ENCODE data around the gene FHOD1. TPM values are rescaled to one million over a fixed set of nuclear protein-coding genes. Genes with fewer than 3 reads are reported as not detected.
A peak's percentile ranks its signal among the peaks of the same experiment; 100 is the strongest.

The FHOD1 gene
- total and polyA plus RNA-seq, 10 of the 15 experiments (the other 5 are each of a cell fraction or from before 2014, with no cell fraction given): 8.9 to 65.7 (median 18.1) TPM

GRCh38 chr16:67183627-67184452 lies 63.4 kb downstream of the FHOD1 start, which contains the start of gene MATCAP1 (continued):
- TF ChIP-seq SIX5 (IDR thresholded peaks at IDR 0.05; ENCODE audit: low read depth, low read length, severe bottlenecking) (no peak), BRCA1 (IDR thresholded peaks at IDR 0.05; ENCODE audit: low read depth, low read length) (no peak; the same call in 1 of the 2 replicates), BMI1 (IDR thresholded peaks at IDR 0.05; ENCODE audit: borderline replicate concordance) (no peak), NFYB (IDR thresholded peaks at IDR 0.05; ENCODE audit: insufficient read depth, low read depth, low read length) (peak; percentile 95), ZNF207 (IDR thresholded peaks at IDR 0.05; ENCODE audit: borderline replicate concordance) (0 out of 2 replicates have a peak, but pooled peaks have one; percentile 62), MEF2A (IDR thresholded peaks at IDR 0.05; ENCODE audit: insufficient read depth, low read depth, low read length) (no peak), KAT2A (conservative IDR thresholded peaks at IDR 0.05; ENCODE audit: control insufficient read depth, low read depth, low read length) (no peak), FOS (IDR thresholded peaks at IDR 0.05; ENCODE audit: borderline replicate concordance, extremely low read depth, insufficient read length) (peak; percentile 73), NFYA (IDR thresholded peaks at IDR 0.05; ENCODE audit: borderline replicate concordance, low read depth, low read length) (peak; percentile 29; the same call in 1 of the 2 replicates), FOXM1 (IDR thresholded peaks at IDR 0.05; ENCODE audit: low read depth, low read length) (no peak)

GRCh38 chr16:67183284-67183626 lies 64.0 kb downstream of the FHOD1 start:
- Histone ChIP-seq H3K4me1 (ENCODE audit: control insufficient read depth, insufficient read depth, low read length) (peaks cover 6% of the 10 kb centered on the region), H3K9me3 (replicated peaks; ENCODE audit: control insufficient read depth, insufficient read depth, low read length) (no peaks in the 10 kb centered on the region), H3K27me3 (replicated peaks in 1 of 2; ENCODE audit: control insufficient read depth in 2 of 2, insufficient read depth in 2 of 2, low read length in 1 of 2) (peaks cover 0 to 3% of the 10 kb centered on the region in 2 experiments; a peak in 2 of 4 replicates), H2AFZ (ENCODE audit: control insufficient read depth, low read depth, low read length) (peak overlapping the region; percentile 83), H3K79me2 (ENCODE audit: control insufficient read depth, insufficient read depth, low read length) (peaks cover 5% of the 10 kb centered on the region), H3K27ac (ENCODE audit: control insufficient read depth, insufficient read depth) (peak overlapping the region; percentile 84), H3K36me3 (ENCODE audit: control insufficient read depth in 2 of 2, insufficient read depth in 2 of 2, low read length in 1 of 2) (no peaks in the 10 kb centered on the region), H3K9ac (ENCODE audit: control insufficient read depth, insufficient read depth, low read length) (peak overlapping the region; percentile 59), H3K4me2 (ENCODE audit: control insufficient read depth, insufficient read depth) (peak overlapping the region; percentile 84), H4K20me1 (ENCODE audit: control insufficient read depth, insufficient read depth) (no peaks in the 10 kb centered on the region; the same call in 1 of the 2 replicates), H3K4me3 (peak overlapping the region; percentile 76)
- no peak for ATAC-seq
- intact Hi-C loops (cut with micrococcal nuclease; ENCODE audit: unreplicated experiment): no loop called here
- ChIA-PET RAD21 (ENCODE audit: unreplicated experiment) (interaction anchor here (0.6 to 2.0 kb wide), 5 partner anchors 22 to 176 kb away, joined by 3 to 6 read pairs (median 3); no protein-coding TSS in a partner anchor), CTCF (interaction anchor here (1.0 to 3.2 kb wide), 7 partner anchors 13 to 224 kb away, joined by 3 to 28 read pairs (median 3); partner anchors contain the start of genes FBXL8, NOL3 and TRADD), POLR2A (interaction anchor here (0.5 to 1.6 kb wide), 4 partner anchors 20 to 90 kb away, joined by 3 to 5 read pairs (median 4); partner anchors contain the start of gene FHOD1), SMC1A (ENCODE audit: uncharacterized antibody, unreplicated experiment) (interaction anchor here (0.8 to 1.2 kb wide), 4 partner anchors 10 to 165 kb away, joined by 3 to 4 read pairs (median 4); partner anchors contain the start of gene B3GNT9)
- no peak for FAIRE-seq
- no peak for DNase-seq (ENCODE audit: low read depth, low spot score)
- WGBS (ENCODE audit: insufficient coverage, insufficient replicate concordance, low lambda C conversion rate, missing lambda C conversion rate): 0% methylated on average over 11 of the region's 11 CpGs
- BruUV-seq (replicated peaks): no TSS peak
- in situ Hi-C loops (cut with MboI): no loop called here
- TF ChIP-seq, protein P1, sequence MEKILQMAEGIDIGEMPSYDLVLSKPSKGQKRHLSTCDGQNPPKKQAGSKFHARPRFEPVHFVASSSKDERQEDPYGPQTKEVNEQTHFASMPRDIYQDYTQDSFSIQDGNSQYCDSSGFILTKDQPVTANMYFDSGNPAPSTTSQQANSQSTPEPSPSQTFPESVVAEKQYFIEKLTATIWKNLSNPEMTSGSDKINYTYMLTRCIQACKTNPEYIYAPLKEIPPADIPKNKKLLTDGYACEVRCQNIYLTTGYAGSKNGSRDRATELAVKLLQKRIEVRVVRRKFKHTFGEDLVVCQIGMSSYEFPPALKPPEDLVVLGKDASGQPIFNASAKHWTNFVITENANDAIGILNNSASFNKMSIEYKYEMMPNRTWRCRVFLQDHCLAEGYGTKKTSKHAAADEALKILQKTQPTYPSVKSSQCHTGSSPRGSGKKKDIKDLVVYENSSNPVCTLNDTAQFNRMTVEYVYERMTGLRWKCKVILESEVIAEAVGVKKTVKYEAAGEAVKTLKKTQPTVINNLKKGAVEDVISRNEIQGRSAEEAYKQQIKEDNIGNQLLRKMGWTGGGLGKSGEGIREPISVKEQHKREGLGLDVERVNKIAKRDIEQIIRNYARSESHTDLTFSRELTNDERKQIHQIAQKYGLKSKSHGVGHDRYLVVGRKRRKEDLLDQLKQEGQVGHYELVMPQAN (conservative IDR thresholded peaks at IDR 0.05): peak; percentile 59; the same call in 1 of the 2 replicates
- TF ChIP-seq ZNF24 (IDR thresholded peaks at IDR 0.05) (peak; percentile 82; the same call in 1 of the 2 replicates), YY1 (IDR thresholded peaks at IDR 0.05; ENCODE audit: low read depth, low read length) (no peak), CHD2 (IDR thresholded peaks at IDR 0.05; ENCODE audit: borderline replicate concordance, low read depth, low read length) (no peak), USF2 (IDR thresholded peaks at IDR 0.05; ENCODE audit: borderline replicate concordance, low read depth, low read length) (no peak), POU2F2 (IDR thresholded peaks at IDR 0.05; ENCODE audit: borderline replicate concordance, low read depth, low read length) (peak; percentile 45; the same call in 1 of the 3 replicates), POLR2A (IDR thresholded peaks at IDR 0.05; ENCODE audit: low read depth, low read length) (no peak)

Measured in GM12878 (cell line).